ENCODE measurements around the gene SQSTM1. TPM values are rescaled to one million over a fixed set of nuclear protein-coding genes. Genes with fewer than 3 reads are reported as not detected.

The SQSTM1 gene
- polyA plus RNA-seq, 6 donors from 2014 or later, result 177 to 246 (median 194) TPM

DNA sequence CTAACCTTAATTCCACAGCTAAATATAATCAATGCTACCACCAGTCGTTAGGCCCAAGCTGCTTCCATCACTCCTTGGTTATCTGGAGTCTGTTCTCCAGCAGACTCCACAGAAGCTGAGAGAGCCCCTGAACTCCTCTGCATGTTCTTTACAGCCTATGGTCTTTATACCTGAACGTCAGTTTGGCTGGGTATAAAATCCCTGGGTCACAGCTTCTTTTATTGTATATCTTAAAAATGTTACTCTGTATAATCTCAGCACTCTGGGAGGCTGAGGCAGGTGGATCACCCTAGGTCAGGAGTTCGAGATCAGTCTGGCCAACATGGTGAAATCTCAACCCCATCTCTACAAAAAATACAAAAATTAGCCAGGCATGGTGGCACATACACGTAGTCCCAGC lies 61.6 kb downstream of the SQSTM1 start:
- no peak for DNase-seq
- Mint-ChIP-seq H3K36me3 (peaks cover 41 to 46% of the 10 kb centered on the region in 2 donors), H3K27ac (no peak overlapping the region), H3K27me3 (no peaks in the 10 kb centered on the region), H3K4me1 (peaks cover 6 to 9% (median 6%) of the 10 kb centered on the region in 3 donors), H3K4me3 (no peak overlapping the region), H3K9me3 (peaks cover 5 to 30% (median 18%) of the 10 kb centered on the region in 7 donors)
- ATAC-seq (ENCODE audit: low read depth in 2 of 2), result no peak

DNA sequence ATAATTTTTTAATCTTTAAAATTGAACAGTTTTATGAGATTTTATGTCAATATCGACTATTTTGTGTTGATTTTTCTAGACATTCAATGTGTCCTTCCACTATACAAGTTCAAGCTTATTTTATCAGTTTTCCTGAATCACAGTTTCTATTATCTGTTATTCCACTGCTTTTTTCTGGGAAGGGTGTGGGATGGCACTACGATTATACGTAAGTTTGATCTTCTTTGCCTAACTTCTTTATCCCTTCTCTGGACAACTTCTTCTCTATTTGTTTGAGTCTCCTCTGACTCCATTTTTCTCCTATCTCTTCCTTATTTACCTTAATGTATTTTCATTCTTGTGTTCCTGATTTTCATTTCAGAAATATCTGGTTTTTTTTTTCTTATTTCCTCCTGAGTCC lies 62.5 kb downstream of the SQSTM1 start:
- peaks cover 38 to 46% of the 10 kb centered on the region in 2 donors for H3K36me3 Mint-ChIP-seq
- ATAC-seq (ENCODE audit: low read depth in 2 of 2), result no peak

DNA sequence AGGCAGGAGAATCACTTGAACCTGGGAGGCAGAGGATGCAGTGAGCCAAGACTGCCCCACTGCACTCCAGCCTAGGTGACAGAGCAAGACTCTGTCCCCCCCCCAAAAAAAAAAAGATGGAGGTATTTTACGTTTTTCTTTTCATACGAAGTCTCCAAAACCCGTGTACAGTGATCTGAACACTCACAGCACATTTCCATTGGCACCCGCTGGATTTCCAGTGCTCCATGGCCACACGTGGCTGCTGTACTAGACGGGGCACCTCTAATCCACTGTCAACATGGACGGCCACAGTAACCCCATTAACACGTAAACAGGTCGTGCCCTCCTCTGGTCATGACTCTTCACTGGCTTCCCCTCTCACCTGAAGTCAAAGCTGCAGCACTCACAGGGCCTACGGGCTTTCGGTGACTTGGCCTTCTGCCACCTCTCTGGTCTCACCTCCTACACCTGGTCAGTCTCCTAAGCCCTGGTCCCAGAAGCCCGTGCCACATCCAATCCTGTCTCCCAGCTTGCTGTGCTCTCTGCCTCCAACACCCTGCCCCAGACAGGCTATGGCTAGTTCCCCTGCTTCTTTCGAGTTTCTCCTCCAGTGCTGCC lies 64.9 kb downstream of the SQSTM1 start:
- Mint-ChIP-seq H3K9me3 (peaks cover 5 to 30% (median 18%) of the 10 kb centered on the region in 7 donors), H3K27me3 (no peaks in the 10 kb centered on the region), H3K4me3 (no peak overlapping the region), H3K36me3 (peaks cover 46 to 56% of the 10 kb centered on the region in 2 donors), H3K4me1 (peaks cover 4 to 6% (median 6%) of the 10 kb centered on the region in 3 donors), H3K27ac (no peak overlapping the region)
- no peak for DNase-seq
- no peak for ATAC-seq (ENCODE audit: low read depth in 2 of 2)

More for the DNA sequence above, 62.5 kb downstream of the SQSTM1 start:
- no peak for DNase-seq
- Mint-ChIP-seq H3K4me1 (peaks cover 4 to 6% (median 6%) of the 10 kb centered on the region in 3 donors), H3K4me3 (no peak overlapping the region), H3K27me3 (no peaks in the 10 kb centered on the region), H3K9me3 (peaks cover 5 to 30% (median 18%) of the 10 kb centered on the region in 7 donors), H3K27ac (peak overlapping the region in 1 of 6 donors; percentile 17)

DNA sequence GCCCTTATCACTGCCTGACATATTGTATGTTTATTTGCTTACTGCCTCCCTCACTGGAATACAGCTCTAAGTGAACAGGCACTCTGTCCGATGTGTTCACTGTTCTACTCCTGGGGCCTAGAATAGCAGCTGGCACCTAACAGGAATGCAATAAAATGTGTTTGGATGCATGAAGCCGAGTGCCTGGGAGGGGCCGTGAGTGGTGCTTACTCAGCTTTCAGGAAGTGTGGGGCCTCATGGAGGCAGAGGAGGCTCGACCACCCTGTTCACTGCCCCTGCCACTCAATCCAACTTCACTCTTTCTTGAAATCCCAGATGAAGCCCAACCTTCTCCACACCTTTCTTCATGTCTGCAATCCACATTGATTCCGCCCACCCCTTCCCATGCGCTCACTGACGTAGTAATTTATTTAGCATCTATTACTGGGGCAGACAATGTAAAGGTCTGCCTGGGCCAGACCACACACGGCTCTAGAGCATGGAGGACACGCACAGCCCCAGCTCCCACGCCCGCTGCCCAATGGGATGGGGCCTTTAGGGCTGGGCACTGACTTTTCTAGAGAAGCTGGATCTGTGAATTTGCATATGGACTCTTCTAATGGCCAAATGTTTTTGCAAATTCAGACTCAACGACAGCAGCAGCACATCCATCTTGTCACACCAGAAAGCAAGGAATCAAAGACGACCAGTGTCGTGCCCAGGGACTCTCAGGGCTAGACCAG lies 65.6 kb downstream of the SQSTM1 start:
- Mint-ChIP-seq H3K27me3 (no peaks in the 10 kb centered on the region), H3K36me3 (peaks cover 46 to 56% of the 10 kb centered on the region in 2 donors), H3K4me3 (no peak overlapping the region), H3K4me1 (peaks cover 4 to 6% (median 6%) of the 10 kb centered on the region in 3 donors), H3K9me3 (peaks cover 5 to 30% (median 18%) of the 10 kb centered on the region in 7 donors), H3K27ac (no peak overlapping the region)
- ATAC-seq (ENCODE audit: low read depth in 2 of 2) (no peak), DNase-seq (no peak)

DNA sequence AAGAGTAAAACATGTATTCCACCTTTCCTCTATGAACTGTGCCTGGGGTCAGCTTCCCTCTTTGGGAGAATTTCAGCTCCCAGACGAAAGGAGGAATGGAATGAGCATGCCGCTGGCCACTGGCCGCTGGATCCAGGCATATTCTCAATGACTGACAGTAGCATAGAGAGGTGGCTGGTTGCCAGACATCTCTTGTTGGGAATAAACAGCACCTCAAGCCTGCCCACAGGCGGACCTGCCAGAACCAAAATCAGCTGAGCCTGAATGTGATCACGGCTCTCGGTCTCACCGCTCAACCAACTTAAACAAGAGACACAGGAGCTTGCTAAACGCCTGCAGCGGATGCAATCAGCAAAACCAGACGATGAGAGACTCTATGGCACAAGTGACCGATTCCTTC lies 66.4 kb downstream of the SQSTM1 start:
- peaks cover 5 to 29% (median 17%) of the 10 kb centered on the region in 7 donors for H3K9me3 Mint-ChIP-seq
- peaks cover 4 to 6% (median 6%) of the 10 kb centered on the region in 3 donors for H3K4me1 Mint-ChIP-seq
- DNase-seq (no peak), ATAC-seq (ENCODE audit: low read depth in 2 of 2) (no peak)
- no peak overlapping the region for H3K27ac Mint-ChIP-seq
- peaks cover 45 to 56% of the 10 kb centered on the region in 2 donors for H3K36me3 Mint-ChIP-seq
- no peak overlapping the region for H3K4me3 Mint-ChIP-seq
- H3K27me3 Mint-ChIP-seq, result no peaks in the 10 kb centered on the region

Other genes with a start within 250 kb of the SQSTM1 start
- 100 to 1,000 TPM in 4 of 6 donors, 10 to 100 TPM in 2; 21.4 to 139 (median 111) TPM for gene HNRNPH1, start 197.2 kb upstream of the SQSTM1 start, polyA plus RNA-seq (ENCODE audit: low read depth in 6 of 6)
- gene CBY3, start 139.9 kb upstream of the SQSTM1 start, polyA plus RNA-seq (ENCODE audit: low read depth in 6 of 6), result under 1 TPM in 1 of 6 donors, not detected in 5; 0.39 TPM
- 100 to 1,000 TPM; 170 to 216 (median 197) TPM for gene CANX, start 121.9 kb upstream of the SQSTM1 start, polyA plus RNA-seq (ENCODE audit: low read depth in 6 of 6)
- 1 to 10 TPM; 2.0 to 9.5 (median 3.4) TPM for gene MAML1, start 88.1 kb upstream of the SQSTM1 start, polyA plus RNA-seq (ENCODE audit: low read depth in 6 of 6)
- gene LTC4S, start 26.9 kb upstream of the SQSTM1 start, polyA plus RNA-seq (ENCODE audit: low read depth in 6 of 6), result under 1 TPM in 3 of 6 donors, not detected in 3; 0.49 to 0.82 (median 0.63) TPM
- 10 to 100 TPM in 3 of 6 donors, 1 to 10 TPM in 3; 6.2 to 17.3 (median 9.5) TPM for gene MGAT4B, start 14.0 kb upstream of the SQSTM1 start, polyA plus RNA-seq (ENCODE audit: low read depth in 6 of 6)
- 10 to 100 TPM in 5 of 6 donors, 1 to 10 TPM in 1; 4.4 to 21.2 (median 16.6) TPM for gene MRNIP, start 37.9 kb downstream of the SQSTM1 start, polyA plus RNA-seq (ENCODE audit: low read depth in 6 of 6)
- gene TBC1D9B, start 87.0 kb downstream of the SQSTM1 start, polyA plus RNA-seq (ENCODE audit: low read depth in 6 of 6), result 10 to 100 TPM; 12.3 to 51.2 (median 21.7) TPM